Parathyroid adenoma (tissue), 2 donors: ENCODE measurements around the gene RGS6.

Experiments
- H2AFZ ChIP-seq: fragments of 300-600 bp; sonication (generic); one replicate; pipeline ENCODE4 v1.7.0; 2017; ENCODE audit warnings: antibody characterized with exemption, mild to moderate bottlenecking
- H3K27ac ChIP-seq: fragments of 300-600 bp; sonication (generic); one replicate; pipeline ENCODE4 v1.7.0; 2017
- H3K27me3 ChIP-seq: fragments of 300-600 bp; sonication (generic); one replicate; pipeline ENCODE4 v1.7.0; 2017; ENCODE audit warnings: low read length; ENCODE audit not compliant: control insufficient read depth, insufficient read depth
- H3K36me3 ChIP-seq: fragments of 300-600 bp; sonication (generic); one replicate; pipeline ENCODE4 v1.7.0; 2017; ENCODE audit warnings: low read length; ENCODE audit not compliant: control insufficient read depth, insufficient read depth
- H3K4me1 ChIP-seq: fragments of 300-600 bp; sonication (generic); one replicate; pipeline ENCODE4 v1.7.0; 2017; ENCODE audit warnings: control low read depth
- H3K4me2 ChIP-seq: fragments of 300-600 bp; sonication (generic); one replicate; pipeline ENCODE4 v1.7.0; 2017; ENCODE audit warnings: low read length
- H3K4me3 ChIP-seq: fragments of 300-600 bp; sonication (generic); one replicate; pipeline ENCODE4 v1.7.0; 2017; ENCODE audit warnings: low read depth, low read length
- H3K79me2 ChIP-seq: fragments of 300-600 bp; sonication (generic); one replicate; pipeline ENCODE4 v1.7.0; 2017; ENCODE audit warnings: control low read depth
- H3K9ac ChIP-seq: fragments of 300-600 bp; sonication (generic); one replicate; pipeline ENCODE4 v1.7.0; 2017; ENCODE audit warnings: mild to moderate bottlenecking
- H3K9me3 ChIP-seq: fragments of 300-600 bp; sonication (generic); one replicate; pipeline ENCODE4 v1.7.0; 2017; ENCODE audit warnings: low read length; ENCODE audit not compliant: control insufficient read depth
- TF ChIP-seq, protein P1 (sequence below): fragments of 300-600 bp; sonication (generic); IDR thresholded peaks from one replicate; pipeline ENCODE4 v1.7.0; 2017; ENCODE audit warnings: antibody characterized with exemption, mild to moderate bottlenecking
- donor health status: primary hyperparathyroidism.

RGS6 gene

DNA sequence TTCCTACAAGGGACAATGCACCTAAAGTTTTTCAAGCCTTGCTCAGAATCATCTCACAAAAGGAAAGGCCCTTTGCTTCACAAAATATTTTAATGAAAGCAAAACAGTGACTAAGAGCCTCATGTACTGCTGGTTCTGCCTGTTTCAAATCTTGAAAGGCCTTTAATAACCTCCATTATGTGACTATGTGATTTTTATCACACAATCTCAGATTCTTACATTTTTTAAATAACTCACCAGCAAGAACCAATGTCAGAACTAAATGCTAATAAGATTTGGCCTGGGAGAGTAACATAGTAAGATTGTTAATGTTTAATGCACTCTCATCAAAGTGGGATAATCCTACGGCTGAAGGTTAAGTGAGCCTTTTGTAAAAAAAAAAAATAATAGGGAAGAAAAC, 378.9 kb downstream of the RGS6 start:
- TF ChIP-seq, protein P1, sequence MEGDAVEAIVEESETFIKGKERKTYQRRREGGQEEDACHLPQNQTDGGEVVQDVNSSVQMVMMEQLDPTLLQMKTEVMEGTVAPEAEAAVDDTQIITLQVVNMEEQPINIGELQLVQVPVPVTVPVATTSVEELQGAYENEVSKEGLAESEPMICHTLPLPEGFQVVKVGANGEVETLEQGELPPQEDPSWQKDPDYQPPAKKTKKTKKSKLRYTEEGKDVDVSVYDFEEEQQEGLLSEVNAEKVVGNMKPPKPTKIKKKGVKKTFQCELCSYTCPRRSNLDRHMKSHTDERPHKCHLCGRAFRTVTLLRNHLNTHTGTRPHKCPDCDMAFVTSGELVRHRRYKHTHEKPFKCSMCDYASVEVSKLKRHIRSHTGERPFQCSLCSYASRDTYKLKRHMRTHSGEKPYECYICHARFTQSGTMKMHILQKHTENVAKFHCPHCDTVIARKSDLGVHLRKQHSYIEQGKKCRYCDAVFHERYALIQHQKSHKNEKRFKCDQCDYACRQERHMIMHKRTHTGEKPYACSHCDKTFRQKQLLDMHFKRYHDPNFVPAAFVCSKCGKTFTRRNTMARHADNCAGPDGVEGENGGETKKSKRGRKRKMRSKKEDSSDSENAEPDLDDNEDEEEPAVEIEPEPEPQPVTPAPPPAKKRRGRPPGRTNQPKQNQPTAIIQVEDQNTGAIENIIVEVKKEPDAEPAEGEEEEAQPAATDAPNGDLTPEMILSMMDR, result no peak
- Histone ChIP-seq H3K4me2 (no peak overlapping the region), H3K4me3 (no peak overlapping the region), H3K79me2 (no peaks in the 10 kb centered on the region), H3K27me3 (no peaks in the 10 kb centered on the region), H3K4me1 (no peaks in the 10 kb centered on the region), H3K9me3 (no peaks in the 10 kb centered on the region), H3K36me3 (no peaks in the 10 kb centered on the region), H2AFZ (no peak overlapping the region), H3K9ac (no peak overlapping the region), H3K27ac (no peak overlapping the region)

DNA sequence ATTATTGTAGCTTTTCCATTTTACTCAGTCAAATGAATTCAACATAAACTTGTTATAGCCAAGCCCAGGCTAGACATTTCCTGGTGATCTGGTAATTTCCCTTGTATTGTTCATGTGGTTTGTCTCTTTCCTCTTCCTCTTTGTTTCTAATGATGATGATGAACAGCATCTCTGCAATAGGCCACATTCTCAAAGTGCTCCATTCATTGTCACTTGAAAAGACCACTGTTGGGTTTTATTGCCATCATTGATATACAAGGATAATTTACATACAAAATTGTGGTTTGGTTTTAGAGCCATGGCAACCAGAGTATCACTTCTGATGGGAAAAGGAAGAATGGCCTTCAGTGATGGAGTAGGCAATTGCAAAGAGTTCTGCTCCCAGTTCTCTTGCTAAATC, 379.3 kb downstream of the RGS6 start:
- TF ChIP-seq, protein P1, result no peak
- Histone ChIP-seq H3K9ac (no peak overlapping the region), H3K79me2 (no peaks in the 10 kb centered on the region), H3K27ac (no peak overlapping the region), H3K9me3 (no peaks in the 10 kb centered on the region), H3K4me1 (no peaks in the 10 kb centered on the region), H3K4me3 (no peak overlapping the region), H3K27me3 (no peaks in the 10 kb centered on the region), H3K4me2 (no peak overlapping the region), H3K36me3 (no peaks in the 10 kb centered on the region), H2AFZ (no peak overlapping the region)

DNA sequence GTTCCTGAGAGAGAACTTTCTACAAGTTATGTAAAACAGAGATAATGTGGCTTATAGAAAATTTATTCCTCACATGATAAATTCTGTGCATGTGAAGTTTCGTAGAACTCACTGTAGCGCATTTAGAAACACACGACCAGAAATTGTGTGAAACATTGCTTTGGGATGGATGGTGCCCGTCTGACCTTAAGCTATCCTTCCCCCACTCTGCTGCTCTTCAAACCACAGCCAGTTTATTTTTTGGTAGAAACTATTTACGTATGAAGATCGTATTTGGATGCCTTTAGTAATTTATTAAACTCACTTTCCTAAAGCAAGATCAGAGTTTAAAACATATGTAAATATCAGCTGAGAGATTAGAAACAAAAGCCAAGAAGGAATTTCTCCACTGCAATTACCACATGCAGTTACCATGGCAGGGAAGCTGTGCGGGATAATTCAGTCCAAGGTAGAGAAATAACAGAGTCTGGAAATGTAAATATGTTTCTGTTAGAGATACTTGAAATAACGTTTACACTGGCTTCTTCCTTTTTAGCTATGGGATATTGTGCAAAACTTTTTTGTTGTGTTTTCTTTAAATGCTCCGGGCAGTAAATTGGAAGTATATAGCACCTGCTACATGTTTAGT, 382.7 kb downstream of the RGS6 start:
- Histone ChIP-seq H3K4me3 (no peak overlapping the region), H3K4me2 (no peak overlapping the region), H3K27me3 (no peaks in the 10 kb centered on the region), H3K4me1 (no peaks in the 10 kb centered on the region), H3K79me2 (no peaks in the 10 kb centered on the region), H3K27ac (no peak overlapping the region), H3K9me3 (no peaks in the 10 kb centered on the region), H2AFZ (no peak overlapping the region), H3K36me3 (no peaks in the 10 kb centered on the region), H3K9ac (no peak overlapping the region)
- TF ChIP-seq, protein P1, result no peak

DNA sequence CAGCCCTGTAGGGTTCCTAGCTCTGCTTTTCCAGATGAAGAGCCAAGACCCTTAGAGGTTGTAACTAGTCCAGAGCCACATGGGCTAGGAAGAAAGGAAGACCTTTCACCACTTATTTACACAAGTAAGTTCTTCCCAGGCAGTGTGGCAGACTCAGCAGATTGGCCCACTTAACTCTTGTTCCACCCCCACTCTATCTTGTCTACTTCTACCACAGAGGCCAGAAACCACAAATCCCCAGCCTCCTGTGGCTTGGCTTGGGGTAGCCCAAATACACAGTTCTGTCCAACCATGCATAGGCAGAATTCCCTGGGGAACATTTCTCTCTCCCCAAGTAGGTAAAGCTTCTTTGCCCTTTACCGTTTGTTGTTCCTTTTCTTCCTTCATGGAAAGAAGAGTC, 383.5 kb downstream of the RGS6 start:
- no peaks in the 10 kb centered on the region for H3K9me3 ChIP-seq
- no peaks in the 10 kb centered on the region for H3K36me3 ChIP-seq
- H2AFZ ChIP-seq, result no peak overlapping the region
- no peak overlapping the region for H3K4me3 ChIP-seq
- H3K9ac ChIP-seq, result no peak overlapping the region
- H3K79me2 ChIP-seq, result no peaks in the 10 kb centered on the region
- no peak overlapping the region for H3K4me2 ChIP-seq
- H3K4me1 ChIP-seq, result no peaks in the 10 kb centered on the region
- TF ChIP-seq, protein P1, result no peak
- H3K27me3 ChIP-seq, result no peaks in the 10 kb centered on the region
- H3K27ac ChIP-seq, result no peak overlapping the region

DNA sequence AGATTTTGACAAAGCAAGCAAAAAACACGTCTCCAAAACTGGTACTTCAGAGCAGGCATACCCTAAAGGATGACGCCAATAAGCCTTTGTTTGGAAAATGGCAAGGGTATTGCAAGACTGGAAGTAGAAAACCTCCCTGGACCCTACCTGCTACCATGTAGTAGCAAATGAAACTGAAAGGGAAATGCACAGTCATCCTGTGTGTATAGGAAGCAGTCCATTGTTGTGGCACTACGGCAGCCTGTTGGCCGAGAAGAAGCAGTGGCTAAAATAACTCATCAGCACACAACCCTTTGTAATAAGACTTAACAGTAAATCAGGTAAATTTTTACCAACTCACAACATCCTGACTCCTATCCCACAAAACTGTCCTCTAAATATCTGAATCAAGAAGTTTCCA, 386.4 kb downstream of the RGS6 start:
- Histone ChIP-seq H3K4me3 (no peak overlapping the region), H3K9me3 (no peaks in the 10 kb centered on the region), H3K27me3 (no peaks in the 10 kb centered on the region)

More for the DNA sequence above, 386.4 kb downstream of the RGS6 start:
- Histone ChIP-seq H3K27ac (no peak overlapping the region), H3K36me3 (no peaks in the 10 kb centered on the region), H3K4me1 (no peaks in the 10 kb centered on the region), H3K9ac (no peak overlapping the region), H3K4me2 (no peak overlapping the region), H2AFZ (no peak overlapping the region), H3K79me2 (no peaks in the 10 kb centered on the region)
- TF ChIP-seq, protein P1, result no peak
